DMS79 (cell line): ENCODE results near the gene METTL24.
A peak's percentile ranks its signal among the peaks of the same experiment; 100 is the strongest.
"Not testable (repeated sequence)": the region's sequence is repeated elsewhere in the genome, so short reads cannot be mapped to it uniquely, and the experiment has no call there.

Experiments
- DNase-seq: peaks from one replicate; lab custom pipeline; 2025; lab: John Stamatoyannopoulos, UW

METTL24 gene

GRCh38 chr6:110310861-110311446, 47.2 kb downstream of the METTL24 start:
- DNase-seq = no peak

- DNase-seq = not testable (repeated sequence)
These were observed 48.7 kb downstream of the METTL24 start for GRCh38 chr6:110309432-110309831.

- no peak for DNase-seq
These were observed 50.8 kb downstream of the METTL24 start for GRCh38 chr6:110307368-110307767.

- DNase-seq = not testable (repeated sequence)
These were observed 52.3 kb downstream of the METTL24 start for GRCh38 chr6:110305832-110306231.

- DNase-seq = not testable (repeated sequence)
These were observed 54.5 kb downstream of the METTL24 start for GRCh38 chr6:110303692-110304091.

- no peak for DNase-seq
These were observed 59.2 kb downstream of the METTL24 start for GRCh38 chr6:110298916-110299315.

GRCh38 chr6:110298411-110298810, 59.7 kb downstream of the METTL24 start:
- no peak for DNase-seq

GRCh38 chr6:110296241-110297025, 61.7 kb downstream of the METTL24 start:
- DNase-seq = no peak

GRCh38 chr6:110295451-110296165, 62.5 kb downstream of the METTL24 start:
- DNase-seq = no peak

GRCh38 chr6:110287462-110288341, 70.4 kb downstream of the METTL24 start:
- no peak for DNase-seq

GRCh38 chr6:110285306-110286060, 72.7 kb downstream of the METTL24 start:
- DNase-seq = no peak

GRCh38 chr6:110284855-110285254, 73.3 kb downstream of the METTL24 start:
- no peak for DNase-seq

- DNase-seq = no peak
These were observed 74.5 kb downstream of the METTL24 start for GRCh38 chr6:110283657-110284056.

- peak; percentile 50 for DNase-seq
These were observed 75.7 kb downstream of the METTL24 start for GRCh38 chr6:110282412-110282811.

- no peak for DNase-seq
These were observed 81.0 kb downstream of the METTL24 start for GRCh38 chr6:110277100-110277665.

GRCh38 chr6:110272781-110273180, 85.4 kb downstream of the METTL24 start:
- not testable (repeated sequence) for DNase-seq

- no peak for DNase-seq
These were observed 86.5 kb downstream of the METTL24 start for GRCh38 chr6:110271732-110272022.

- DNase-seq = no peak
These were observed 88.0 kb downstream of the METTL24 start for GRCh38 chr6:110270165-110270564.

- DNase-seq = no peak
These were observed 88.5 kb downstream of the METTL24 start for GRCh38 chr6:110269623-110270022.

- no peak for DNase-seq
These were observed 91.2 kb downstream of the METTL24 start for GRCh38 chr6:110266996-110267395.

- DNase-seq = no peak
These were observed 92.9 kb downstream of the METTL24 start for GRCh38 chr6:110265273-110265672.
